GM19455 (cell line): ENCODE data around the gene RTN4RL1.
"Not testable (repeated sequence)": the region's sequence is repeated elsewhere in the genome, so short reads cannot be mapped to it uniquely, and the experiment has no call there.

Experiments used
- ATAC-seq: cut with Tn5 transposase; IDR thresholded peaks from one replicate; pipeline ENCODE4 v1.9.1; 2021; ENCODE audit not compliant: unreplicated experiment

RTN4RL1 gene

GRCh38 chr17:1898332-1898731 lies 126.8 kb downstream of the RTN4RL1 start:
- ATAC-seq, result no peak

- no peak for ATAC-seq
Observed at GRCh38 chr17:1897105-1897656, 128.0 kb downstream of the RTN4RL1 start.

GRCh38 chr17:1896243-1897104 lies 128.7 kb downstream of the RTN4RL1 start:
- ATAC-seq, result no peak

GRCh38 chr17:1895479-1895878 lies 129.7 kb downstream of the RTN4RL1 start:
- ATAC-seq, result not testable (repeated sequence)

- ATAC-seq, result no peak
Observed at GRCh38 chr17:1894753-1895339, 130.3 kb downstream of the RTN4RL1 start.

GRCh38 chr17:1890758-1891450 lies 134.2 kb downstream of the RTN4RL1 start:
- no peak for ATAC-seq

- ATAC-seq, result no peak
Observed at GRCh38 chr17:1888741-1889140, 136.4 kb downstream of the RTN4RL1 start.
